GM21360 (cell line): ENCODE data around the gene TMEM14A.

Experiments
- ATAC-seq: cut with Tn5 transposase; IDR thresholded peaks from one replicate; pipeline ENCODE4 v1.9.1; 2021; ENCODE audit warnings: mild to moderate bottlenecking, moderate library complexity; ENCODE audit not compliant: unreplicated experiment

Gene TMEM14A

DNA sequence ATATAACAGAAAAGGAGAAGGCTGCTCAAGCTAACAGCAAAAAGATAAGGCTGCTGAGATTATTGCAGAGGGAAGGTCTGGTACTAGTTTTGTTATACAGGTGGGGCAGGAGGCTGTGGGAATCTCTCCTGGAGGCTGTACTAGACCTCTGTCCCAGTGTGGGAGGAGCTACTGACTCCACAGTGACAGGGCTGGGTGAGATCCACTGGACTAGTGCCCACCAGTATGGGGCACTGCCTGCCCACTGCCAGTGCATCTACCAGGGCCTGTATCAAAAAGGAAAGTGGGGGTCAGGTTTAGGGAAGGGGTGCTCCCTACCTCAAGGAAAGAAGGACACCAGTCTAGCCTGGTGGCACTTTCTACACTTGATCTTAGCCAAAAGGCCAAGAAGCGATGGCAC, 62.3 kb downstream of the TMEM14A start:
- no peak for ATAC-seq

DNA sequence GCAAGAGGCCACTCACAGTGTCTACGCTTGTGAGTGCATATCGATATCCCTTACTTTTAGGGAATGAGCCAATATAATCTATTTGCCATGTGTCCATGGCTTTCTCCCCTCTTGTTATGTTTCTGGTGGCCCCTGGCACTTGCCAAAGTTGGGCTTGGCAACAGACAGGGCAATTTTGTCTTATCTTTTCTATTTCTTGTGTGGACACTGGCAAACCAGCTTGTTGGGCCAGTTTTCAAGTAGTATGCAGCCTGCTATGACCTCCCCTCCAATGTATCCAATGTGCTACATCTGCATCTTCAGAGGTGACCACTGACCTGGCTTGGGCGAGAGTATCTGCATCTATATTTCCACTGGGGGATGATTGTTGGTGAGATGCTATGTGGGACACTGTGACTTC, 63.2 kb downstream of the TMEM14A start:
- no peak for ATAC-seq

DNA sequence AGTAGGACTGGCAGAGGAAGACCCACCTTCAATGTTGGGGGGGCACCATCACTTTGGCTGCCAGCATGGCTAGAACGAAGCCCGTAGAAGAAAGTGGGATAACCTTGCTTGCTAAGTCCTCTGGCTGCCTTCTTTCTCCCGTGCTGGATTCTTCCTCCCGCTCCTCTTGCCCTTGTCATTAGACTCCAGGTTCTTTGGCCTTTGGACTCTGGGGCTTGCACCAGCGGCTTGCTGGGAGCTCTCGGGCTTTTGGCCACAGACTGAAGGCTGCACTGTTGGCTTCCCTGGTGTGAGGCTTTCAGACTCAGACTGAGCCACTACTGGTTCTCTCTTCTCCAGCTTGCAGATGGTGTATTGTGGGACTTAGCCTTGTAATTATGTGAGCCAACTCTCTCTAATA, 64.2 kb downstream of the TMEM14A start:
- ATAC-seq: no peak

DNA sequence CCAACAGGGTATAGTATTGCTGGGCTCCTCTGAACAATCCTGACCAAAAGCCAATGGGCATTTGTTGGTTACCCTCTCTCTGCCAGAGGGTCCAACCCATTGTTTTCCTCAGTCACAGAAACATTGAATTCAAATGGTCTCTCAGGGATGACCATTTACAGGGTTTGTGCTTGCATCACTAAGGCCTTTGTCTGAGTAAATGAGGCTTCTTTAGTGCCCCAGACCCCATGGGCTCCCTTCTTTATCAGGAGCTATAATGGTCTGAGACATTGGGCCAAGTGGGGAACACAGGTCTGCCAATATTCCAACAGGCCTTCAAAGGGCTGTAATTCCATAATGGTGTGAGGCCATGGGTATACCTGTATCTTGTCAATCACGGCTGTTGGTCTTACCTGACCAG, 65.2 kb downstream of the TMEM14A start:
- no peak for ATAC-seq
